B cell (primary cell): ENCODE results near the gene ESYT2. TPM values are rescaled to one million over a fixed set of nuclear protein-coding genes. Genes with fewer than 3 reads are reported as not detected.

ENCODE experiments used
- ATAC-seq: fragments of 200-7000 bp; cut with Tn5 transposase; one replicate; pipeline ENCODE4 v1.10.0; 2021; ENCODE audit warnings: low read depth, mild to moderate bottlenecking, moderate number of reproducible peaks, moderate library complexity
- CTCF ChIA-PET: fragments of 350-600 bp; sonication (Branson Sonifier 250); formaldehyde crosslinking; loops from one replicate; lab custom pipeline; 2021; ENCODE audit warnings: antibody characterized with exemption, inconsistent platforms; lab: Charles Lee
- POLR2A ChIA-PET: fragments of 350-600 bp; sonication (Branson Sonifier 250); formaldehyde crosslinking; loops from one replicate; lab custom pipeline; 2021; ENCODE audit warnings: antibody characterized with exemption; lab: Charles Lee
- DNase-seq: peaks from one replicate; pipeline ENCODE4 v3.0.0; 2013
- H2AFZ ChIP-seq: 2 replicates; pipeline ENCODE4 v1.6.1; 2012; ENCODE audit warnings: mild to moderate bottlenecking, low read depth, low read length; ENCODE audit not compliant: insufficient read depth, poor library complexity, severe bottlenecking
- H3K27ac ChIP-seq, 2 donors: 1 replicate in 1 of 2; 2 replicates in 1 of 2; pipeline ENCODE4 v1.5.1; 2012 to 2013; ENCODE audit warnings: low read length in 2 of 2, mild to moderate bottlenecking in 2 of 2, moderate library complexity in 1 of 2
- H3K27me3 ChIP-seq, 4 experiments: fragments of 200-600 bp in 1 of 4; sonication (generic) in 1 of 4; replicated peaks in 1 of 4; 1 replicate in 2 of 4; 2 replicates in 2 of 4; pipeline versions ENCODE4 v1.6.1 to v1.7.0; 2013 to 2016; ENCODE audit warnings: low read length in 3 of 4, mild to moderate bottlenecking in 2 of 4, mixed read lengths in 1 of 4, moderate library complexity in 1 of 4; ENCODE audit not compliant: insufficient read depth in 4 of 4, control insufficient read depth in 3 of 4; ENCODE audit errors: control extremely low read depth in 1 of 4
- H3K36me3 ChIP-seq, 2 experiments: replicated peaks in 1 of 2; 1 replicate in 1 of 2; 2 replicates in 1 of 2; pipeline versions ENCODE4 v1.6.1 to v1.7.1; 2013; ENCODE audit warnings: low read length in 1 of 2; ENCODE audit not compliant: insufficient read depth in 2 of 2, control insufficient read depth in 1 of 2; ENCODE audit errors: control extremely low read depth in 1 of 2, extremely low read depth in 1 of 2
- H3K4me1 ChIP-seq, 2 donors: fragments of 200-600 bp in 1 of 2; sonication (generic) in 1 of 2; 1 replicate in 1 of 2; 2 replicates in 1 of 2; pipeline versions ENCODE4 v1.5.1 to v1.6.1; 2013 to 2017; ENCODE audit warnings: low read length in 2 of 2; ENCODE audit not compliant: control insufficient read depth in 2 of 2, insufficient read depth in 2 of 2
- H3K4me2 ChIP-seq: replicated peaks from 2 replicates; pipeline ENCODE3; 2012; ENCODE audit warnings: mild to moderate bottlenecking, low read depth, low read length; ENCODE audit not compliant: poor library complexity, severe bottlenecking
- H3K4me3 ChIP-seq, 5 experiments: fragments of 200-600 bp in 1 of 5; sonication (generic) in 1 of 5; 1 replicate in 3 of 5; 2 replicates in 2 of 5; pipeline versions ENCODE4 v1.5.1 to v1.7.0; 2011 to 2016; ENCODE audit warnings: low read length in 4 of 5, mild to moderate bottlenecking in 4 of 5, low read depth in 2 of 5, control low read depth in 1 of 5, moderate library complexity in 1 of 5; ENCODE audit not compliant: insufficient read depth in 1 of 5; ENCODE audit errors: control extremely low read depth in 1 of 5, extremely low read depth in 1 of 5
- H3K79me2 ChIP-seq: fragments of 200-600 bp; sonication (generic); one replicate; pipeline ENCODE4 v1.6.0; 2016; ENCODE audit warnings: low read length; ENCODE audit not compliant: control insufficient read depth, insufficient read depth
- H3K9ac ChIP-seq: fragments of 200-600 bp; sonication (generic); 2 replicates; pipeline ENCODE4 v1.6.1; 2017; ENCODE audit warnings: mild to moderate bottlenecking, low read length, moderate library complexity
- H3K9me3 ChIP-seq, 3 donors: one replicate each; pipeline versions ENCODE4 v1.6.1 to v1.7.1; 2013; ENCODE audit warnings: low read length in 2 of 3; ENCODE audit not compliant: control insufficient read depth in 2 of 3, insufficient read depth in 1 of 3; ENCODE audit errors: control extremely low read depth in 1 of 3
- H4K20me1 ChIP-seq: 2 replicates; pipeline ENCODE4 v1.6.0; 2012; ENCODE audit warnings: mild to moderate bottlenecking, low read length; ENCODE audit not compliant: insufficient read depth, control insufficient read depth, poor library complexity, severe bottlenecking
- H3K27ac Mint-ChIP-seq: one replicate; pipeline ENCODE4 v1.8.0; 2021; ENCODE audit warnings: mixed read lengths
- H3K27me3 Mint-ChIP-seq: one replicate; pipeline ENCODE4 v1.8.0; 2021; ENCODE audit warnings: mixed read lengths
- H3K4me1 Mint-ChIP-seq: one replicate; pipeline ENCODE4 v1.8.0; 2021; ENCODE audit warnings: mixed read lengths
- H3K4me3 Mint-ChIP-seq: one replicate; pipeline ENCODE4 v1.8.0; 2021; ENCODE audit warnings: mixed read lengths
- H3K9me3 Mint-ChIP-seq: one replicate; pipeline ENCODE4 v1.8.0; 2022; ENCODE audit warnings: mixed read lengths; ENCODE audit not compliant: insufficient read depth
- EZH2 ChIP-seq: IDR thresholded peaks from 2 replicates; pipeline ENCODE4 v1.6.1; 2012; ENCODE audit warnings: borderline replicate concordance, low read depth, mild to moderate bottlenecking, moderate library complexity, low read length; ENCODE audit not compliant: insufficient read depth, poor library complexity, severe bottlenecking
- WGBS: methylation state at CpG from one replicate; pipeline ENCODE4 v1.1.5; 2013; ENCODE audit warnings: missing lambda C conversion rate; ENCODE audit not compliant: insufficient coverage; 5-methylcytosine and 5-hydroxymethylcytosine counted together
- intact Hi-C: fragments of 100-400 bp; cut with micrococcal nuclease; formaldehyde crosslinking; loops from one replicate; pipeline ENCODE4 v1.10.0; 2022
- polyA plus RNA-seq: library from polyadenylated mRNA; depleted of rRNA; stranded (reverse); fragments of >200 nt; gene quantifications from 2 replicates; pipeline ENCODE4 v1.2.3, GENCODE V29; 2012
- total RNA-seq, 2 donors: library from RNA; stranded (reverse); fragments of 120-200 nt in 1 of 2; gene quantifications; 1 replicate in 1 of 2; 2 replicates in 1 of 2; pipeline versions ENCODE4 v1.2.3 to v1.2.4, GENCODE V29; 2013 to 2022
- TF ChIP-seq, protein P1 (sequence below): fragments of 200-600 bp; IDR thresholded peaks from one replicate; pipeline ENCODE4 v1.8.0; 2022; ENCODE audit warnings: antibody characterized with exemption, mild to moderate bottlenecking

The ESYT2 gene
- total and polyA plus RNA-seq, 2 donors (not counting 1 experiment from before 2014, with no cell fraction given): 12.0 to 34.2 TPM

DNA sequence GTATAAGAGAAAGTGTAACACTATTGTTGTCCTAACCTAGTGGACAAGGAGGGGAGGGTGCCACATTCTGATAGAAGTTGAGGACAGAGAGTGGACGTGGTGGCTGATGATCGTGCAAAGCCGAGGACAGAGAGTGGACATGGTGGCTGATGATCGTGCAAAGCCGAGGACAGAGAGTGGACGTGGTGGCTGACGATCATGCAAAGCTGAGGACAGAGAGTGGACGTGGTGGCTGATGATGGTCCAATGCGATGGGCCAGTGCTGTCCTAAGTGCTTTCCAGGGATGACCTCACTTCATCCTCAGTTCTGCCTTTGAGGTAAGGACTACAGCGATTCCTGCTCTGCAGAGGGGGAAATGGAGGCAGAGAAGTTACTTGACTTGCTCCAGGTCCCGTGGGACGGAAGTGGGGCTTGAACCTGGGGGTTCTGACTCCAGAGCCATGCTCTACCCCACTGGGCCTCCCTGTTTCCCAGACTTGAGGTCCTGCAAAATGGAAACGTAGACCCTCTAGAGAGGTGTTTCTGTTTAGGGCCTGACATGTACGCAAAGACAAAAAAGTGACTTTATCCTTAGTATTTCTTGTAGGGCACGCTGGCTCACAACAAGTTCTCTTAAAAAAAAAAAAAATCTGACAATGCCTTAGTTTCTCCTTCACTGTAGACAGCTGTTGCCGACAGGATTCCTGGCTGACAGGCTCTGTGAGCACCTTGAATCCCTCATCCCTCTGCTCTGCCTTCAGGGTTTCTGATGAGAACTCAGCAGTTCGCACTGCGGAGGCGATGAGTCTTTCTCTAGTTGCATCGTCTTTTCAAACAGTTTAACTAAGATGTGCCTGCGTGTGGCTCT lies 104.4 kb downstream of the ESYT2 start:
- Histone ChIP-seq H3K27me3 (no peaks in the 10 kb centered on the region), H4K20me1 (no peaks in the 10 kb centered on the region), H3K36me3 (peaks cover 0 to 1% of the 10 kb centered on the region in 2 experiments), H3K4me3 (no peak overlapping the region), H3K4me1 (no peaks in the 10 kb centered on the region), H3K9ac (no peak overlapping the region), H3K4me2 (no peak overlapping the region), H3K79me2 (no peaks in the 10 kb centered on the region), H3K9me3 (no peaks in the 10 kb centered on the region), H3K27ac (no peak overlapping the region), H2AFZ (no peak overlapping the region)
- POLR2A ChIA-PET: no interaction called here
- no peak overlapping the region for H3K4me3 Mint-ChIP-seq
- no peak for DNase-seq
- TF ChIP-seq, protein P1, sequence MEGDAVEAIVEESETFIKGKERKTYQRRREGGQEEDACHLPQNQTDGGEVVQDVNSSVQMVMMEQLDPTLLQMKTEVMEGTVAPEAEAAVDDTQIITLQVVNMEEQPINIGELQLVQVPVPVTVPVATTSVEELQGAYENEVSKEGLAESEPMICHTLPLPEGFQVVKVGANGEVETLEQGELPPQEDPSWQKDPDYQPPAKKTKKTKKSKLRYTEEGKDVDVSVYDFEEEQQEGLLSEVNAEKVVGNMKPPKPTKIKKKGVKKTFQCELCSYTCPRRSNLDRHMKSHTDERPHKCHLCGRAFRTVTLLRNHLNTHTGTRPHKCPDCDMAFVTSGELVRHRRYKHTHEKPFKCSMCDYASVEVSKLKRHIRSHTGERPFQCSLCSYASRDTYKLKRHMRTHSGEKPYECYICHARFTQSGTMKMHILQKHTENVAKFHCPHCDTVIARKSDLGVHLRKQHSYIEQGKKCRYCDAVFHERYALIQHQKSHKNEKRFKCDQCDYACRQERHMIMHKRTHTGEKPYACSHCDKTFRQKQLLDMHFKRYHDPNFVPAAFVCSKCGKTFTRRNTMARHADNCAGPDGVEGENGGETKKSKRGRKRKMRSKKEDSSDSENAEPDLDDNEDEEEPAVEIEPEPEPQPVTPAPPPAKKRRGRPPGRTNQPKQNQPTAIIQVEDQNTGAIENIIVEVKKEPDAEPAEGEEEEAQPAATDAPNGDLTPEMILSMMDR: no peak
- TF ChIP-seq EZH2: no peak
- intact Hi-C loops: no loop called here
- WGBS: 96% methylated on average over 16 of the region's 21 CpGs
- CTCF ChIA-PET: no interaction called here
- no peak overlapping the region for H3K27ac Mint-ChIP-seq
- H3K4me1 Mint-ChIP-seq: no peaks in the 10 kb centered on the region
- H3K9me3 Mint-ChIP-seq: no peaks in the 10 kb centered on the region
- H3K27me3 Mint-ChIP-seq: no peaks in the 10 kb centered on the region
- no peak for ATAC-seq

DNA sequence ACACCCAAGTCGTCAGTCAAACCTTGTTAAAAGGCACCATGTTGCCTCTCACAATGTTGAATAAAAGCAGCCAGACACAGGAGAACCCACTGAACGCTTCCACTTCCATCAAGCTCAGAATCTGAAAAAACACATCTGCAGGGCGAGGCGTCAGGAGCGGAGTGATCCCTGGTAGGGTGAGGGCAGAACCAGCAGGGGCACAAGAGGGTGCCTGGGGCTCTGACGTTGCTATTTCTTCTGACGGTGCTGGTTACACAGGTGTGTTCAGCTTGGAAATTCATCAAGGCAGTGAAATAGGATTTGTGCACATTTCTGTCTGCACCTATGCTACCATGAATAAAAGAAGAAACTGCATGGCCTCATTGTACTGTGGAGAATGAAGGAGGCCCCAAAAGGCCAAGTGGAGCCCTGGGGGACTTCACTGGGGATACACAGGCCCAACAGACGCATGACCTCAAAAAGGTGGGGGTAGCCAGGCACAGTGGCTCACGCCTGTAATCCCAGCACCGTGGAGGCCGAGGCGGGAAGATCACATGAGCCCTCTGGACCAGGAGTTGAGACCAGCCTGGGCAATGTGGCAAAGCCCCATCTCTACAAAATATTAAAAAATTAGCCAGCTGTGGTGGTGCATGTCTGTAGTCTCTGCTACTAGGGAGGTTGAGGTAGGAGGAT lies 105.5 kb downstream of the ESYT2 start:
- Histone ChIP-seq H3K27me3 (no peaks in the 10 kb centered on the region), H2AFZ (no peak overlapping the region), H3K4me2 (no peak overlapping the region), H3K36me3 (no peaks in the 10 kb centered on the region), H3K4me1 (no peaks in the 10 kb centered on the region), H4K20me1 (no peaks in the 10 kb centered on the region), H3K79me2 (no peaks in the 10 kb centered on the region), H3K4me3 (no peak overlapping the region), H3K9ac (no peak overlapping the region), H3K27ac (no peak overlapping the region), H3K9me3 (no peaks in the 10 kb centered on the region)
- Mint-ChIP-seq H3K4me1 (no peaks in the 10 kb centered on the region), H3K9me3 (no peaks in the 10 kb centered on the region), H3K4me3 (no peak overlapping the region), H3K27me3 (no peaks in the 10 kb centered on the region), H3K27ac (no peak overlapping the region)
- no peak for DNase-seq
- intact Hi-C loops: no loop called here
- no peak for ATAC-seq
- POLR2A ChIA-PET: no interaction called here
- CTCF ChIA-PET: no interaction called here
- 91% methylated on average over 9 of the region's 12 CpGs for WGBS
- TF ChIP-seq EZH2: no peak
- TF ChIP-seq, protein P1: no peak
